ENCODE measurements around the gene ASB4.

DNA sequence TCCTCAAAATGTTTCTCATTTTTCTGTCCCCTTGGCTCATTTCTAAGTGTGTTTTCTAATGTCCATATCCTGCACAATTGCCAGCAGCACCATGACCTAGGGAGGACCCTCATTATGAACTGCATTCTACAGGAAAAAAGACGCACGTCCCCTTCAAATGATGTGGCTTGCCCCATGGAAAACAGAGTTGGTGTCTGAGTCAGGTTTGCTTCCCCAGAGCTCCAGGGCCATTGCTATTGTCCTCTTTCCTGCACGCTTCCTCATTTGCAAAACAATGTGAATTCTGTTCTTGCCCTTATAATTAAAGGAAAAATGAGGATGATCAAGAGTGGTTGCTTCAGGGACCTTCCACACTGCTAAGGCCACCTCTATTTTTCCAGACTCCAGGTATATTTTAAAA, 14.7 kb upstream of the ASB4 start:
- TF ChIP-seq EZH2 (IDR thresholded peaks at IDR 0.05; ENCODE audit: low read length, unreplicated experiment), result no peak
- TF ChIP-seq, protein P1, sequence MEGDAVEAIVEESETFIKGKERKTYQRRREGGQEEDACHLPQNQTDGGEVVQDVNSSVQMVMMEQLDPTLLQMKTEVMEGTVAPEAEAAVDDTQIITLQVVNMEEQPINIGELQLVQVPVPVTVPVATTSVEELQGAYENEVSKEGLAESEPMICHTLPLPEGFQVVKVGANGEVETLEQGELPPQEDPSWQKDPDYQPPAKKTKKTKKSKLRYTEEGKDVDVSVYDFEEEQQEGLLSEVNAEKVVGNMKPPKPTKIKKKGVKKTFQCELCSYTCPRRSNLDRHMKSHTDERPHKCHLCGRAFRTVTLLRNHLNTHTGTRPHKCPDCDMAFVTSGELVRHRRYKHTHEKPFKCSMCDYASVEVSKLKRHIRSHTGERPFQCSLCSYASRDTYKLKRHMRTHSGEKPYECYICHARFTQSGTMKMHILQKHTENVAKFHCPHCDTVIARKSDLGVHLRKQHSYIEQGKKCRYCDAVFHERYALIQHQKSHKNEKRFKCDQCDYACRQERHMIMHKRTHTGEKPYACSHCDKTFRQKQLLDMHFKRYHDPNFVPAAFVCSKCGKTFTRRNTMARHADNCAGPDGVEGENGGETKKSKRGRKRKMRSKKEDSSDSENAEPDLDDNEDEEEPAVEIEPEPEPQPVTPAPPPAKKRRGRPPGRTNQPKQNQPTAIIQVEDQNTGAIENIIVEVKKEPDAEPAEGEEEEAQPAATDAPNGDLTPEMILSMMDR (conservative IDR thresholded peaks at IDR 0.05; ENCODE audit: low read depth, low read length), result no peak

Measured in PC-3 (cell line).